Neuronal stem cell (in vitro differentiated cells): Measurements from ENCODE around the gene THY1. TPM values are rescaled to one million over a fixed set of nuclear protein-coding genes. Genes with fewer than 3 reads are reported as not detected.

Experiments
- small RNA-seq: library from polyadenylated mRNA; stranded (forward); fragments of <200 nt; extraction: miRNeasy Mini kit (QIAGEN cat#:217004); gene quantifications from one replicate; pipeline ENCODE3, GENCODE V24; 2013; ENCODE audit not compliant: insufficient read depth

The THY1 gene

Small RNA genes within 50 kb of the gene (small RNA-seq; reads per million reads assigned to genes)
- gene AP003396.4: not detected
